UCSD-AML1 (cell line): ENCODE measurements around the gene MC1R.
"Not testable (repeated sequence)": the region's sequence is repeated elsewhere in the genome, so short reads cannot be mapped to it uniquely, and the experiment has no call there.

Experiments used
- DNase-seq: peaks from one replicate; lab custom pipeline; 2025; ENCODE audit not compliant: unreplicated experiment; lab: John Stamatoyannopoulos, UW

MC1R gene

DNA sequence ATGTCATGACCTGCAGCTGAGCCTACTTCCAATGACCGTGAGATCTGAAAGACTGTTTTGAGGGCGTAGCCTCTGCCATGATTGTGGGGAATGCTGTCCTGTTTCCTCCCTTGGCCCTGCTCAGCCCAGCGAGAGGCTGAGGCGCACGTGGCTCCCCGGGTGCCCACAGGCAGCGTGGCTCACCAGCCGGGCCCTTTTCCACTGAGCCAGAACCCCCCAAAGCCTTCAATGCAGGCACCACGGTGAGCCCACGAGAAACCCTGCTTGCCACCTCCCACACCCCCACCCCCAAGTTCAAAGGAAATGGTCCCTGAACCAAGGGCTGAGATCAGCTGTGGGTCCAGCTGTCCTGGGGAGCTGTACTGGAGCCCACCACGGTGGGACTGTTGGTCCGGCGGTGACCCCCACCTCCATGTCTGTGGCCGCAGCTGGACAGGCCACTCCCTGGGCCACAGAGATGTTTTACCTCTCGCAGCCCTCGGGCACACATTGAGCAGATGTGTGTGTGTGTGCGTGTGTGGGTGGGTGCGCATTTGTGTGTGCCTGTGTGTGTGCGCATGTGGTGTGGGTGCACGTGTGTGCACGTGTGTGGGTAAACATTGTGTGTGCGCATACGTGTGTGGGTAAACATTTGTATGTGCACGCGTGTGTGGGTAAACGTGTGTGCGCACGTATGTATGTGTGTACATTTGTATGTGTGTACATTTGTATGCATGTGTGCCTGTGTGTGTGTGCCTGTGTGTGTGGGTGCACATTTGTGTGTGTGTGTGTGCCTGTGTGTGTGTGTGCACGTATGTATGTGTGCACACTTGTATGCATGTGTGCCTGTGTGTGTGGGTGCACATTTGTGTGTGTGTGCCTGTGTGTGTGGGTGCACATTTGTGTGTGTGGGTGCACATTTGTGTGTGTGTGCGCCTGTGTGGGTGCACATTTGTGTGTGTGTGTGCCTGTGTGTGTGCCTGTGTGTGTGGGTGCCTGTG is 5.0 kb upstream of the MC1R start:
- DNase-seq = no peak

- not testable (repeated sequence) for DNase-seq
Observed at GRCh38 chr16:89914642-89915285, 3.9 kb upstream of the MC1R start.

GRCh38 chr16:89915303-89916232 is 3.1 kb upstream of the MC1R start:
- DNase-seq = no peak

GRCh38 chr16:89917773-89918452 is 749 bp upstream of the MC1R start:
- DNase-seq = peak; percentile 89

DNA sequence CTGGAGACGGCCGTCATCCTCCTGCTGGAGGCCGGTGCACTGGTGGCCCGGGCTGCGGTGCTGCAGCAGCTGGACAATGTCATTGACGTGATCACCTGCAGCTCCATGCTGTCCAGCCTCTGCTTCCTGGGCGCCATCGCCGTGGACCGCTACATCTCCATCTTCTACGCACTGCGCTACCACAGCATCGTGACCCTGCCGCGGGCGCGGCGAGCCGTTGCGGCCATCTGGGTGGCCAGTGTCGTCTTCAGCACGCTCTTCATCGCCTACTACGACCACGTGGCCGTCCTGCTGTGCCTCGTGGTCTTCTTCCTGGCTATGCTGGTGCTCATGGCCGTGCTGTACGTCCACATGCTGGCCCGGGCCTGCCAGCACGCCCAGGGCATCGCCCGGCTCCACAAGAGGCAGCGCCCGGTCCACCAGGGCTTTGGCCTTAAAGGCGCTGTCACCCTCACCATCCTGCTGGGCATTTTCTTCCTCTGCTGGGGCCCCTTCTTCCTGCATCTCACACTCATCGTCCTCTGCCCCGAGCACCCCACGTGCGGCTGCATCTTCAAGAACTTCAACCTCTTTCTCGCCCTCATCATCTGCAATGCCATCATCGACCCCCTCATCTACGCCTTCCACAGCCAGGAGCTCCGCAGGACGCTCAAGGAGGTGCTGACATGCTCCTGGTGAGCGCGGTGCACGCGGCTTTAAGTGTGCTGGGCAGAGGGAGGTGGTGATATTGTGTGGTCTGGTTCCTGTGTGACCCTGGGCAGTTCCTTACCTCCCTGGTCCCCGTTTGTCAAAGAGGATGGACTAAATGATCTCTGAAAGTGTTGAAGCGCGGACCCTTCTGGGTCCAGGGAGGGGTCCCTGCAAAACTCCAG is 1.1 kb downstream of the MC1R start:
- DNase-seq = no peak

DNA sequence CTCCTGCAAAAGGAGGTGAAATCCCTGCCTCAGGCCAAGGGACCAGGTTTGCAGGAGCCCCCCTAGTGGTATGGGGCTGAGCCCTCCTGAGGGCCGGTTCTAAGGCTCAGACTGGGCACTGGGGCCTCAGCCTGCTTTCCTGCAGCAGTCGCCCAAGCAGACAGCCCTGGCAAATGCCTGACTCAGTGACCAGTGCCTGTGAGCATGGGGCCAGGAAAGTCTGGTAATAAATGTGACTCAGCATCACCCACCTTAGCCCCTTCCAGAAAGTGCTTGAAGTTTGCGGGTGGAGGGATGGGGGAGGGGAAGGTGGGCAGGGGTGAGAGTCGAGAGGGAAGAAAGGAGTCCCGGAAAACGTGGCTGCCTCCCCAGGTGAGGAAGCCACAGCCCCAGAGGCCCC is 2.1 kb downstream of the MC1R start:
- no peak for DNase-seq

GRCh38 chr16:89921131-89921701 is 2.6 kb downstream of the MC1R start:
- no peak for DNase-seq

DNA sequence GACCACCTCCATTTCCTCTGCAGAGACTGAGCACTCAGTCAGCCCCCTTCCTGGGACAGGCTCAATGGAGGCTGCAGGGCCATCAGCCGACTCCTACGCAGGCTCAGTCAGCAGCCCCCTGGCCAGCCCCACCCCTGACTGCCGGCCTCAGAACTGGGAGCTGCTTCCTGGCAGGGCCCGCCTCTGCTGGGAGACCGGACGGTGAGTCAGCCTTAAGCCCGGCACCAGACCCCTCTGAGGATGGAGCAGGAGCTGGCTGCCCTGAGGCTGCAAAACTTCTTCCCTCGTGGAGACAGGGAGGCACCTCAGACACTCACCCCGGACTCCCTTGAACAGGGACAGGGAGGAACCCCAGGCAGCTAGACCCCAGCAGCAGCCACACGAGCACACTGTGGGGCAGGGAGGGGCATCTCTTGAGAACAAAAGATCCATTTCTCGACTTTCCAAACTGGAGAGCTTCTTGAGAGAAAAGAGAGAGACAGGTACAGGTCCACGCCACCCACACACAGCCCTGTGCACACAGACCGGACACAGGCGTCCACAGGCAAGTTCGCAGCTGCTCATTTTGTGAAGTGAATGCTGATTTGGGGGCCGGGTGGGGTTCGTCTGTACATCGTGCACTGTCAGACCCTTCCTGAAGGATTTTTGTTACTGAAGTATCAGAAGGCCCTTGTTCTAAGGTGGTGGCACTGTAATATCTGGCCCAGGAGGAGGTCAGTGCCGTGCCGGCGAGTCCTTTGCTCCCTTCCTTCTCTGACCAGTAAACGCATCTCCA is 3.2 kb downstream of the MC1R start:
- DNase-seq = peak; percentile 84

DNA sequence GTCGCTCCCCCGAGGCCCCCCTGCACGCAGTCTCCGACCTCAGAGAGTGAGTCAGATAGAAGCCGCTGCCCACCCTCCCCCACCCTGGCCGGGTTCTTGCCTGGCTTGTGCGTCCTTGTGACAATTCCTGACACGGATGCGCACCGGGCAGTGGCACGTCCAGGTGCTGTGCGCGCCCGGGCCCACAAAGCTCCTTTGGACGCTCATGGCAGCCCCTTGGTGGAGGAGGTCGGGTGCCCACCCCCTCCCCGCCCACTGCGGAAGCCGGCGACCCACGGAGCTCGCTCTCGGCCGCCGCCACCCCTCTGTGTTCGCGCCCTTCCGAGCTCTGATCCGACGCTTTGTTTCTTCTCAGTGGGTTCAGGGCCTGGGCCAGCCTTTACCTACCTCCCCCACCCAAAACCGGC is 3.8 kb downstream of the MC1R start:
- no peak for DNase-seq

DNA sequence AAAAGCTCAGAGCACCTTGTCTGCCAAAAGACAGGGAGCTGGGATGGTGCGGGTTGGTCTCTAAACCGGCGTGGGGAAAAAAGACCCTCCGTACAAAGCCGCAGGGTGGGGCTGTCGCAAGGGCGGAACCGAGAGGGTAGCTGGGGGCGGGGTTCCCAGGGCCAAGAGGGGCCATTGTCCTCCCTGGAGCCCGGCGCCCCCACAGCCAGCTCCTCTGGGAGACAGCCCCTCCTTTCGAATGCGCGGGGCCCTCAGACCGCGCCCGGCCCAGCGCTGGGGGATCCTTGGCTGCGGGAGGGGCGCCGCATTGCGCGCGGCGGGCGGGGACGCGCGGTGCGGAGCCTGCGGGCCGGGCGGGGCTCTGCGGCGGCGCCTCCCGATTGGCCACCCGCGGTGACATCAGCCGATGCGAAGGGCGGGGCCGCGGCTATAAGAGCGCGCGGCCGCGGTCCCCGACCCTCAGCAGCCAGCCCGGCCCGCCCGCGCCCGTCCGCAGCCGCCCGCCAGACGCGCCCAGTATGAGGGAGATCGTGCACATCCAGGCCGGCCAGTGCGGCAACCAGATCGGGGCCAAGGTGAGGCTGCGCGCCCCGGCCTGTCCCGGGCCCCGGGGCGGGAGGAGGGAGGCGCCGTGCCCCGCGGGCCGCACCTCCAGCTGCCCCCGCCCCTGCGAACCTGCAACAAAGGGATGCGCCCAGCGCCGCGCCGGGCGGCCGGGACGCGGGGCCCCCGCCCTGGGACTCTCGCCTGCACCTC is 4.4 kb downstream of the MC1R start, which contains the start of gene TUBB3:
Gene TUBB3, plus strand, starts transcription at position 459 of the 756 bp plus-strand sequence. Its CDS starts 60 bp downstream, at position 519.
- peak; percentile 71 for DNase-seq

- no peak for DNase-seq
Observed at GRCh38 chr16:89923640-89924296, 5.1 kb downstream of the MC1R start.

- DNase-seq = peak; percentile 25
Observed at GRCh38 chr16:89924297-89924924, 5.7 kb downstream of the MC1R start.

DNA sequence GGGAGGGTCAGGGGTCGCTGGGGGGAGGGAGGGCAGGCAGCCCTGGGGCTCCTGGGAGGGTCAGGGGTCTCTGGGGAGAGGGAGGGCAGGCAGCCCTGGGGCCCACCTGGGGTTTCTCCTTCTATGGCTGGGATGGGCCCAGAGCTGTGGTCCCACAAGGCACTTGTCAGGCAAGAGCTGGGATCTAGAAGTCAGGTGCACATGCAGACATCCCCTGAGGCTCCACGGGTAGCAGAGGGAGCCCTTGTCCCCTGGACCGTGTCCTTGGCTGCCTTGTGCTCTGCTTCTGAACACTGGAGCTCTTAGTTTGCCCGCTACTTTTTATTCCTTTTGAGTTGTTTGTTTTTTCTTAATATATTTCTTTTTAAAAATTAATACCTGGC is 6.3 kb downstream of the MC1R start:
- DNase-seq = no peak

DNA sequence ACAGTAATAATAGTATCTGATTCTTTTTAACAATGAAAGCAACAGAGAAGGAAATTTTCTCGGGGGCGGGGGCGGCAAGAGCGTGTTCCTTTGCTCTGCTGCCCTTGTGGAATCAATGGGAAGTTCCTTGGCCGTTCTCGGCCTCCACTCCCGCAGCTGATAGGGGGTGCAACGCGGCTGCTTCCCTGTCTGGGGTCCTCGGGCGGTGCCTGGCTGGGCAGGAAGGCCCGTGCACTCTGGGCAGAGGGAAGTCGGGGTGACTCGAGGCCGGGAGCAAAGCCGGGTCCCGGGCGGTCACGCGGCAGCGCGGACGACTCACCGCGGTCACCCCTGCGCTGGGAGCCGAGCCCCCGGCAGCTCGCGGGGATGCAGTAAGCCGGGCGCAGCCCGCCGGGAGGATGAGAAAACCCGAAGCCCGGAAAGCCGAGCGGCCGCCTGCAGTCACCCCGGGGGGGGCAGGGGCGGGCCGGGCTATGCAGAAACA is 7.0 kb downstream of the MC1R start:
- DNase-seq = no peak

GRCh38 chr16:89931305-89931896 is 12.7 kb downstream of the MC1R start:
- DNase-seq = no peak

DNA sequence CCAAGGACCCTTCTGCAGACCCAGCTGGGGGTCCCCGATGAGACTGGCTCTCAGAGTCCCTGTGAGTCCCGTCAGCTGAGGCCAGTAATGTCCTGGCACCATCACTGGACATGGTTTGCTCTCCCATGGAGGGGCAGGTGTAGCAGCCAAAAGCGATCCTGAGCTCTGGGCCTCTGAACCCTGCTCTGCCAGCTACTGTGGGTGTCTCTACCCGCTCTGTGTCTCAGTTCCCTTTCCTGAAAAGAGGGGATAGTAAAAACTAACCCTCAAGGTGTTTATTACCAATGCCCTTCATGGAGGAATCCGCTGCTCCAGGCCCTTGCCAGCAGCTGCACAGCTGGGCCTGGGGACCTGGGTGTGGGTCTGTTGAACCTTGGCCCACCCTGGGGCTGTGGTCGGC is 13.3 kb downstream of the MC1R start:
- DNase-seq = no peak
